Mesendoderm (in vitro differentiated cells): ENCODE data around the gene SMYD1.

ENCODE experiments used
- DNase-seq: peaks from one replicate; pipeline ENCODE4 v3.0.0; 2013
- H2AK5ac ChIP-seq: 2 replicates; pipeline ENCODE4 v1.6.1; 2013; ENCODE audit warnings: low read length, inconsistent platforms
- H2BK120ac ChIP-seq: 2 replicates; pipeline ENCODE4 v1.6.1; 2013; ENCODE audit warnings: low read depth, mild to moderate bottlenecking, low read length, moderate library complexity, mixed read lengths
- H2BK15ac ChIP-seq: replicated peaks from 2 replicates; pipeline ENCODE4 v1.6.1; 2013; ENCODE audit warnings: low read depth, mild to moderate bottlenecking, moderate library complexity
- H2BK5ac ChIP-seq: 2 replicates; pipeline ENCODE4 v1.6.1; 2013; ENCODE audit warnings: low read length, inconsistent platforms
- H3K18ac ChIP-seq: 2 replicates; pipeline ENCODE4 v1.6.1; 2013; ENCODE audit warnings: mild to moderate bottlenecking, low read length, mixed read lengths
- H3K23ac ChIP-seq: one replicate; pipeline ENCODE4 v1.6.1; 2013; ENCODE audit warnings: low read length
- H3K27ac ChIP-seq: 2 replicates; pipeline ENCODE4 v1.5.1; 2013; ENCODE audit warnings: low read depth, mild to moderate bottlenecking, inconsistent platforms, low read length, moderate library complexity
- H3K27me3 ChIP-seq: 2 replicates; pipeline ENCODE4 v1.6.1; 2013; ENCODE audit warnings: low read length, control low read depth, mild to moderate bottlenecking, inconsistent platforms; ENCODE audit not compliant: insufficient read depth, poor library complexity
- H3K36me3 ChIP-seq: 2 replicates; pipeline ENCODE4 v1.6.1; 2013; ENCODE audit warnings: low read length, inconsistent platforms; ENCODE audit not compliant: control insufficient read depth, insufficient read depth
- H3K4ac ChIP-seq: one replicate; pipeline ENCODE4 v1.6.1; 2013; ENCODE audit warnings: low read depth, mild to moderate bottlenecking, low read length, moderate library complexity
- H3K4me1 ChIP-seq: 2 replicates; pipeline ENCODE4 v1.6.1; 2013; ENCODE audit warnings: low read depth, low read length, inconsistent platforms; ENCODE audit not compliant: control insufficient read depth
- H3K4me2 ChIP-seq: 2 replicates; pipeline ENCODE4 v1.6.1; 2013; ENCODE audit warnings: low read length
- H3K4me3 ChIP-seq: 2 replicates; pipeline ENCODE4 v1.5.1; 2013; ENCODE audit warnings: mild to moderate bottlenecking, low read length
- H3K56ac ChIP-seq: one replicate; pipeline ENCODE4 v1.6.1; 2013; ENCODE audit warnings: low read length
- H3K79me1 ChIP-seq: 2 replicates; pipeline ENCODE4 v1.6.1; 2013; ENCODE audit warnings: low read length, inconsistent platforms
- H3K79me2 ChIP-seq: 2 replicates; pipeline ENCODE4 v1.6.1; 2013; ENCODE audit warnings: mild to moderate bottlenecking, low read length; ENCODE audit not compliant: control insufficient read depth, insufficient read depth
- H3K9ac ChIP-seq: 2 replicates; pipeline ENCODE4 v1.6.1; 2013; ENCODE audit warnings: low read length, inconsistent platforms
- H4K5ac ChIP-seq: one replicate; pipeline ENCODE4 v1.6.1; 2013; ENCODE audit warnings: low read length
- H4K8ac ChIP-seq: one replicate; pipeline ENCODE4 v1.6.1; 2013; ENCODE audit warnings: low read depth, mild to moderate bottlenecking, control low read depth, low read length, moderate library complexity
- WGBS: extraction: QIAGEN DNeasy Blood & Tissue Kit; methylation state at CpG from one replicate; pipeline ENCODE4 v1.1.7; 2013; ENCODE audit warnings: low lambda C conversion rate, missing lambda C conversion rate; ENCODE audit not compliant: insufficient coverage; ENCODE audit errors: extremely low coverage; 5-methylcytosine and 5-hydroxymethylcytosine counted together

SMYD1 gene

DNA sequence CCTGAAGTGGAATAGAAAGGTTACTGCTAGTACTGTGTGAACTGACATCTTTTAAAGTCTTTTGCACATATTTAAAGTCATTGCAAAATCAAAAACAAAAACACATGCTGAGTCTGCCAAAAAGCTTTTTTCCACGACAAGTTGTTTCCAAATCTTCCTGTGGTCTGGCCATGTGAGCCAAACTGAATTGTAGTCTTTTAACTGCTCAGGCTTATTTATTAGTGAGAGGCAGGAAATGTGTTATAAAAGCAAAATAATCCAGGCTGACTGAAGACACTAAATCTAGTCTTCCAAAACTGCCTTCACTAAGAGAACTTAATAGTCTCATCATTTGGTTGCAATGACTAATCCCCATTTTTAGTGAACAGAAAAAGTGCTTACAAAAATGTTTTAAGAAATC lies 14.3 kb upstream of the SMYD1 start:
- Histone ChIP-seq H3K4me1 (peaks cover 6% of the 10 kb centered on the region), H3K4me2 (no peak overlapping the region), H3K56ac (no peak overlapping the region), H3K27me3 (no peaks in the 10 kb centered on the region), H3K9ac (peak overlapping the region; percentile 18), H3K4me3 (no peak overlapping the region), H3K18ac (no peak overlapping the region), H4K5ac (no peak overlapping the region), H3K36me3 (no peaks in the 10 kb centered on the region), H2BK120ac (no peak overlapping the region), H3K79me1 (peaks cover 10% of the 10 kb centered on the region), H4K8ac (no peak overlapping the region), H3K23ac (no peak overlapping the region), H2AK5ac (no peak overlapping the region), H3K4ac (no peak overlapping the region), H2BK15ac (no peak overlapping the region), H3K79me2 (peaks cover 16% of the 10 kb centered on the region), H3K27ac (no peak overlapping the region), H2BK5ac (no peak overlapping the region)
- no peak for DNase-seq
- no CpG with 5 or more reads among the region's 1 CpG for WGBS

DNA sequence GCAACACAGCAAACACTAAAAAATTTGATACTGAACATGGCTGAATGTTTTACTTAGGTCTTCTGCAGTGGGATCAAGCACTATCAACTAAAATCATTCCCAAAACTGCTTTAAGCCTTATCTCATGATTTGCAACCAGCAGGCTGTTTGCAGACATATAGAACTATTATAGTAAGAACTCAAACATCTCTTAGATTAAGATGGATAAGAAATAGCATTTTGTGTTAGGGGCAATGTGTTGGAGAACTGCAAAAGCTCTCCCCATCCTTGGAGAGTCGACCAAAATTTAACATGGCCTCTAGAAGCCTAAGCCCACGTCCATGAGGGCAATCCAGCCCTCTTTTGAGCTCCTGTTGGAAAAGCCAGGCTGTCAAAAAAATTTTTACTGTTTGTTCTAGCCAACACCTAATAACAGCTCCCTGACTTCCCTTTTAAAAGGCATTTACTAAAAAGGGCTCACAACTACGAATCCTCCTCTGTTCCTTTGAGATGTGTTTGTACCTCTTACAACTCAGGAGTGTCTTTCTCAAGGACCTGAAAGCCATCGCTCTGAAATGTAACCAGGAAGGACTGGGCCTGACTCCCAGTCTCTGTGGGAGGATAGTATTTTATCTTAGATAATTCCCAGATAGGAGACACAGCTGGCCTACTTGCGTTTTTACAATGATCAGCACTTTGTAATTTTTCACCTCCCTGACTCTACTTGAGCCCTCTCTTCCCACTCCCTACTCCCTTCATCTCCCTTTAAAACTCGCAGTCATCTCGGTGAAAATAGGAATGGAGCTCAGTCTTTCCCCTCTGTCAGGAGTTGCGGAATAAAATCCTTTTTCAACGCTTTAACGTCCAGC lies 13.5 kb upstream of the SMYD1 start:
- Histone ChIP-seq H3K4me3 (peak overlapping the region; percentile 88), H2AK5ac (no peak overlapping the region), H3K36me3 (no peaks in the 10 kb centered on the region), H3K27ac (no peak overlapping the region), H3K79me1 (peaks cover 10% of the 10 kb centered on the region), H3K4me2 (peak overlapping the region; percentile 54), H2BK120ac (no peak overlapping the region), H3K18ac (peak overlapping the region; percentile 60), H3K27me3 (no peaks in the 10 kb centered on the region), H2BK15ac (no peak overlapping the region), H4K8ac (no peak overlapping the region), H3K79me2 (peaks cover 16% of the 10 kb centered on the region), H2BK5ac (no peak overlapping the region), H3K4ac (no peak overlapping the region), H3K23ac (no peak overlapping the region), H4K5ac (no peak overlapping the region), H3K9ac (peak overlapping the region; percentile 92), H3K56ac (peak overlapping the region; percentile 95), H3K4me1 (peaks cover 6% of the 10 kb centered on the region)
- DNase-seq: peak; percentile 47
- WGBS: no CpG with 5 or more reads among the region's 10 CpGs

DNA sequence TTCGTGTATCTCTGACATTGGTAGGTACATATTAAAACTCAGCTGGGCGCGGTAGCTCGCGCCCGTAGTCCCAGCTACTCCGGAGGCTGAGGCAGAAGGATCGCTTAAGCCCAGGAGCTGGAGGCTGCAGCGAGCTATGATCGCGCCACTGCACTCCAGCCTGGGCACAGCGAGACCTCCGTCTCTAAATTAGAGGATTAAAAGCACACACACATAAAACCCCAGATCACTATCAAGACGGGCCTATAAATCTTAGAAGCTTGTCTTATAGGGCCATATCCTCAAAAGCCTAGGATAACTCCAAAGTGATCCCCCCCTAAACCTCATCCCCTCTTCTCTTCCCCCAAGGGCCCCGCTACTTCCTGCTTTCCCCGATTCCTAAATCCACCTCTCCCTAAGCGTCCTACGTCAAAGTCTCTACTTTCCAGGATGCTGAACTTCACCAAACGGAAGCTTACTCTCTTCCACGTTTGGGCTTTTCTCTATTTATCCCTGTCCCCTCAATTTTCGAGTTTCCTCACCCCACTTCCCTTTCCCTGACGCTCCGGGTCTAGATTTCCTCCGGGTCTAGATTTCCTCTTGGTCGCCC lies 12.7 kb upstream of the SMYD1 start:
- Histone ChIP-seq H2AK5ac (no peak overlapping the region), H2BK120ac (no peak overlapping the region), H3K4me1 (peaks cover 6% of the 10 kb centered on the region), H3K4me3 (peak overlapping the region; percentile 88), H3K56ac (peak overlapping the region; percentile 95), H2BK15ac (no peak overlapping the region), H2BK5ac (peak overlapping the region; percentile 46), H3K27me3 (no peaks in the 10 kb centered on the region), H3K23ac (no peak overlapping the region), H4K8ac (peak overlapping the region; percentile 96), H3K36me3 (no peaks in the 10 kb centered on the region), H3K9ac (peak overlapping the region; percentile 92), H3K27ac (peak overlapping the region; percentile 95), H4K5ac (no peak overlapping the region), H3K79me1 (peaks cover 10% of the 10 kb centered on the region), H3K79me2 (peaks cover 16% of the 10 kb centered on the region), H3K4me2 (peak overlapping the region; percentile 54), H3K4ac (peak overlapping the region; percentile 96), H3K18ac (peak overlapping the region; percentile 97)
- peak; percentile 52 for DNase-seq
- no CpG with 5 or more reads among the region's 25 CpGs for WGBS

DNA sequence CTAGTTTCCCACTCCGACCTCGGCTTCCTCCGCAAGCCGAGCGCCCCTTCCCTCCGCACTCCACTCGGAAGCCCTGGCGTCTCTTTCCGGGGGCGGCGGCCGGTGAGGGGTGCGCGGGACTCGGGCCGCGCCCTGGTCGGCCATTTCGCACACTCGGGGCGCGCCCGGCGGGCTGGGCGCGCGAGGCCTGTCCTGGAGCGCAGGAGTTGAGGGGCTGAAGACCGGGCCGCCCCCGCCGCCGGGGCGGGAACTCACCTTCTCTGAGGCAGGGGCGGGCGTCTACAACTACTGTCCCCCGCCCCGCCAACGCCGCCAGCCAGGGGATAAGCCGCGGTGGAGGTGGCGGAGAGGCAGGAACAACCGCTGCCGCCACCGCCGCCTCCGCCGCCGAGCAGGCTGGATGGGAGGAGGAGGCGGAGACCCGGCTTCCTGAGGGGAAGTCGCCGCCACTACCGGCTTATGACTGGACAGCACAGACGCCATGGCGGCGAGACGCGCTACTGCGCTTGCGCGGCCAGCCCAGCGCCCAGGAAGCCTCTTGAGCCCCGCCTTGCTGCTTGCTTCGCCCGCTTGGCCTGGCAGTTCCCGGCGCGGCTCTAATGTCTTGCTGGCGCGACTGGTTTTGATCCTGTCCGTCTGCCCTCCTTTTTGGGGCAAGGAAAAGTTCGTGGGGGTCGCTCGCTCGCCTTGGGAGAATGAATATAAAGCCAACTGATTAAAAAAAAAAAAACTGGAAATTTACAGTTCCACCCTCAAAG lies 12.1 kb upstream of the SMYD1 start, which contains the start of gene KRCC1:
TSS of gene KRCC1 (minus strand) at position 413 of the 758 bp plus-strand sequence. CDS start 27,220 bp downstream, outside the sequence.
- no peak within 1 kb of the TSS for H2BK120ac ChIP-seq
- H3K23ac ChIP-seq: no peak within 1 kb of the TSS
- DNase-seq: peak; percentile 97
- H3K9ac ChIP-seq: peak within 1 kb of the TSS; percentile 92
- peaks cover 16% of the 10 kb centered on the region for H3K79me2 ChIP-seq
- no CpG with 5 or more reads among the region's 77 CpGs for WGBS
- H3K56ac ChIP-seq: peak within 1 kb of the TSS; percentile 95
- H3K4me2 ChIP-seq: peak within 1 kb of the TSS; percentile 54
- H3K4me3 ChIP-seq: peak within 1 kb of the TSS; percentile 88
- H4K8ac ChIP-seq: peak within 1 kb of the TSS; percentile 96
- no peak within 1 kb of the TSS for H2BK15ac ChIP-seq
- H3K36me3 ChIP-seq: no peaks in the 10 kb centered on the region
- H3K4ac ChIP-seq: peak within 1 kb of the TSS; percentile 96
- no peak within 1 kb of the TSS for H2AK5ac ChIP-seq
- peaks cover 6% of the 10 kb centered on the region for H3K4me1 ChIP-seq
- peaks cover 10% of the 10 kb centered on the region for H3K79me1 ChIP-seq
- H4K5ac ChIP-seq: no peak within 1 kb of the TSS
- peak within 1 kb of the TSS; percentile 46 for H2BK5ac ChIP-seq
- H3K27ac ChIP-seq: peak within 1 kb of the TSS; percentile 95
- H3K18ac ChIP-seq: peak within 1 kb of the TSS; percentile 97
- H3K27me3 ChIP-seq: no peaks in the 10 kb centered on the region

DNA sequence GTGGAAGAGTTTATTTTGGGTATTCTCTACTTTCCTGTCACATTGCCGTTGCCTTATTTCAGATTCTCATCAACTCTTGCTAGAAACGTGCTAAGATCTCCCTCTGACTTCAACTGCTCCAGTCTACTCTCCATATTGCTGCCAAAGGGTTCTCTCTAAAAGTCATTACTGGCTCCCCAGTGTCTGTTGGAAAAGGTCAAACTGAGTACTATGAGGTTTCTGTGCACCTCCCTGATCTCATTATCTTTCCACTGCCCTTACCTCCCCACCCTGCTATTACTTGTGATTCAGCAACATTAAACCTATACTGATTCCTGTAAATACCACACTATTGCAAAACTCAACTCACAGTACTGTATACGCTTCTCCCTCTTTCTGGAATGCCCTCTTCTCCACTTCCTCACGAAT lies 10.2 kb upstream of the SMYD1 start:
- H4K8ac ChIP-seq: no peak overlapping the region
- H3K36me3 ChIP-seq: no peaks in the 10 kb centered on the region
- H3K4me3 ChIP-seq: no peak overlapping the region
- peaks cover 6% of the 10 kb centered on the region for H3K4me1 ChIP-seq
- no CpG with 5 or more reads among the region's 4 CpGs for WGBS
- no peak overlapping the region for H3K56ac ChIP-seq
- no peak overlapping the region for H2AK5ac ChIP-seq
- no peak overlapping the region for H2BK120ac ChIP-seq
- no peak overlapping the region for H3K4me2 ChIP-seq
- no peak overlapping the region for H2BK15ac ChIP-seq
- no peaks in the 10 kb centered on the region for H3K27me3 ChIP-seq
- H3K18ac ChIP-seq: no peak overlapping the region
- H3K79me1 ChIP-seq: peaks cover 10% of the 10 kb centered on the region
- no peak overlapping the region for H3K23ac ChIP-seq
- H2BK5ac ChIP-seq: no peak overlapping the region
- no peak overlapping the region for H3K9ac ChIP-seq
- no peak overlapping the region for H3K27ac ChIP-seq
- no peak overlapping the region for H4K5ac ChIP-seq
- DNase-seq: no peak
- peaks cover 16% of the 10 kb centered on the region for H3K79me2 ChIP-seq
- H3K4ac ChIP-seq: no peak overlapping the region
